Fibroblast of lung (primary cell): ENCODE measurements around the gene ADORA2B. TPM values are rescaled to one million over a fixed set of nuclear protein-coding genes. Genes with fewer than 3 reads are reported as not detected.

Experiments
- DNase-seq, 2 donors: peaks; one replicate each; pipeline versions ENCODE4 v3.0.0 to v3.0.0-alpha.2; 2010; ENCODE audit warnings: low read depth in 2 of 2
- H2AFZ ChIP-seq: 2 replicates; pipeline ENCODE4 v1.5.1; 2012; ENCODE audit warnings: low read length, control low read depth, inconsistent platforms
- H3K27ac ChIP-seq: 2 replicates; pipeline ENCODE4 v1.5.1; 2011; ENCODE audit warnings: low read length, control low read depth; ENCODE audit not compliant: insufficient read depth
- H3K27me3 ChIP-seq: 2 replicates; pipeline ENCODE4 v1.5.1; 2011; ENCODE audit warnings: mild to moderate bottlenecking, low read length; ENCODE audit not compliant: control insufficient read depth, insufficient read depth
- H3K36me3 ChIP-seq: 2 replicates; pipeline ENCODE4 v1.5.1; 2011; ENCODE audit warnings: low read length; ENCODE audit not compliant: control insufficient read depth, insufficient read depth
- H3K4me1 ChIP-seq: 2 replicates; pipeline ENCODE4 v1.5.1; 2011; ENCODE audit warnings: low read length; ENCODE audit not compliant: control insufficient read depth, insufficient read depth; ENCODE audit errors: extremely low read depth
- H3K4me2 ChIP-seq: 2 replicates; pipeline ENCODE4 v1.5.1; 2011; ENCODE audit warnings: low read length, control low read depth; ENCODE audit not compliant: insufficient read depth; ENCODE audit errors: extremely low read depth
- H3K4me3 ChIP-seq, 4 experiments: fragments of 200-600 bp in 1 of 4; sonication (generic) in 1 of 4; replicated peaks in 1 of 4; 2 replicates each; pipeline ENCODE4 v1.5.1; 2011 to 2016; ENCODE audit warnings: low read length in 4 of 4, low read depth in 3 of 4, mild to moderate bottlenecking in 3 of 4, control low read depth in 2 of 4, inconsistent platforms in 1 of 4, mixed read lengths in 1 of 4; ENCODE audit not compliant: insufficient read depth in 1 of 4; ENCODE audit errors: control extremely low read depth in 1 of 4
- H3K79me2 ChIP-seq: 2 replicates; pipeline ENCODE4 v1.5.1; 2012; ENCODE audit warnings: mild to moderate bottlenecking, low read length, inconsistent platforms; ENCODE audit not compliant: control insufficient read depth, insufficient read depth
- H3K9ac ChIP-seq: 2 replicates; pipeline ENCODE4 v1.5.1; 2011; ENCODE audit warnings: mild to moderate bottlenecking, low read length, control low read depth; ENCODE audit not compliant: insufficient read depth
- H3K9me3 ChIP-seq: 2 replicates; pipeline ENCODE4 v1.5.1; 2012; ENCODE audit warnings: low read depth, low read length; ENCODE audit not compliant: control insufficient read depth, insufficient read depth
- H4K20me1 ChIP-seq: 2 replicates; pipeline ENCODE4 v1.5.1; 2011; ENCODE audit warnings: low read length; ENCODE audit not compliant: control insufficient read depth, insufficient read depth; ENCODE audit errors: extremely low read depth
- EZH2 ChIP-seq: IDR thresholded peaks from 2 replicates; pipeline ENCODE4 v1.5.1; 2012; ENCODE audit warnings: low read length, control low read depth, mild to moderate bottlenecking; ENCODE audit errors: missing control alignments
- polyA plus RNA-seq, 2 donors: library from polyadenylated mRNA; depleted of rRNA in 1 of 2; stranded (reverse) in 1 of 2; unstranded in 1 of 2; fragments of >200 nt; gene quantifications; 2 replicates each; pipeline ENCODE4 v1.2.1, GENCODE V29; 2011 to 2012; ENCODE audit warnings: missing spikeins in 1 of 2
- total RNA-seq: library from RNA; depleted of rRNA; stranded (reverse); fragments of >200 nt; gene quantifications from 2 replicates; pipeline ENCODE4 v1.2.1, GENCODE V29; 2014
- TF ChIP-seq, protein P1 (sequence below), 2 donors: IDR thresholded peaks in 1 of 2; conservative IDR thresholded peaks in 1 of 2; 1 replicate in 1 of 2; 2 replicates in 1 of 2; pipeline ENCODE4 v1.5.1; 2011 to 2012; ENCODE audit warnings: low read length in 2 of 2, control low read depth in 1 of 2, inconsistent platforms in 1 of 2, low read depth in 1 of 2, mild to moderate bottlenecking in 1 of 2

The ADORA2B gene
- total and polyA plus RNA-seq, 2 donors (not counting 1 experiment from before 2014, with no cell fraction given): 3.1 to 17.2 TPM

DNA sequence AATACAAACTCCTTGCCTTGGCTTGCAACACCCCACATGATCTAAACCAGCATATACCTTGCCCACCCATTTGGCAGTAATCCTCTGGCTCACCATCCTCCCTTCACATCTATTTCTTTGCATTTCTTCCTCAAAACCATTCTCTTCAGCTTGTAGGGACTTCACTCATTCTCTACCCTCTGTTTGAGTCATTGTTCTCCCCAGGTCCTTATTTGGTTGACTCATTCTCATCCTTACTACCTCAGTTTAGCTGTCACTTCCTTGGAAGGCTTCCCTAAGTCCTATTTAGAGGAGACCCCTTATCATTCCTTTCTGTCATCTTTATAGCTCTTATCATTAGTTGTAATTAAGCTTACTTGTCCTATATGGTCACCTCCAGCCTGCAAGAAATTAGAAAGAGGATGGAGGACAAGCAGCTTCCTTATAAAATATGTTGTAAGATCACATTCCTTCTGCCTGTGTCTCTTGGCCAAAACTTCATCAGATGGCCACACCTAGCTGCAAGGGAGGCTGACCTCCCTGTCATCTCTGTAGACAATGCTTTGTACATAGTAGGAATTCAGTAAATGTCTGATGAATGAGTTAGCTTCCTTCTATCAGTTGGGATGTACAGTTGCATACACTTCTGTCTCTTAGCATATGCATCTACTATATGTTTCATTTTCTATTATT lies 56.4 kb downstream of the ADORA2B start:
- H3K9me3 ChIP-seq: no peaks in the 10 kb centered on the region
- peak overlapping the region; percentile 66 to 87 (median 83) for H3K4me3 ChIP-seq
- H3K9ac ChIP-seq: no peak overlapping the region
- H3K27me3 ChIP-seq: no peaks in the 10 kb centered on the region
- H2AFZ ChIP-seq: no peak overlapping the region
- peaks cover 2% of the 10 kb centered on the region for H4K20me1 ChIP-seq
- H3K27ac ChIP-seq: no peak overlapping the region
- H3K4me2 ChIP-seq: peak overlapping the region; percentile 99
- DNase-seq: no peak
- H3K79me2 ChIP-seq: peaks cover 20% of the 10 kb centered on the region
- TF ChIP-seq, protein P1, sequence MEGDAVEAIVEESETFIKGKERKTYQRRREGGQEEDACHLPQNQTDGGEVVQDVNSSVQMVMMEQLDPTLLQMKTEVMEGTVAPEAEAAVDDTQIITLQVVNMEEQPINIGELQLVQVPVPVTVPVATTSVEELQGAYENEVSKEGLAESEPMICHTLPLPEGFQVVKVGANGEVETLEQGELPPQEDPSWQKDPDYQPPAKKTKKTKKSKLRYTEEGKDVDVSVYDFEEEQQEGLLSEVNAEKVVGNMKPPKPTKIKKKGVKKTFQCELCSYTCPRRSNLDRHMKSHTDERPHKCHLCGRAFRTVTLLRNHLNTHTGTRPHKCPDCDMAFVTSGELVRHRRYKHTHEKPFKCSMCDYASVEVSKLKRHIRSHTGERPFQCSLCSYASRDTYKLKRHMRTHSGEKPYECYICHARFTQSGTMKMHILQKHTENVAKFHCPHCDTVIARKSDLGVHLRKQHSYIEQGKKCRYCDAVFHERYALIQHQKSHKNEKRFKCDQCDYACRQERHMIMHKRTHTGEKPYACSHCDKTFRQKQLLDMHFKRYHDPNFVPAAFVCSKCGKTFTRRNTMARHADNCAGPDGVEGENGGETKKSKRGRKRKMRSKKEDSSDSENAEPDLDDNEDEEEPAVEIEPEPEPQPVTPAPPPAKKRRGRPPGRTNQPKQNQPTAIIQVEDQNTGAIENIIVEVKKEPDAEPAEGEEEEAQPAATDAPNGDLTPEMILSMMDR (conservative IDR thresholded peaks at IDR 0.05 in 1 of 2, IDR thresholded peaks at IDR 0.05 in 1 of 2; ENCODE audit: low read depth in 1 of 2, low read length in 2 of 2): no peak
- no peak for TF ChIP-seq EZH2
- H3K36me3 ChIP-seq: peaks cover 11% of the 10 kb centered on the region
- H3K4me1 ChIP-seq: peaks cover 6% of the 10 kb centered on the region

DNA sequence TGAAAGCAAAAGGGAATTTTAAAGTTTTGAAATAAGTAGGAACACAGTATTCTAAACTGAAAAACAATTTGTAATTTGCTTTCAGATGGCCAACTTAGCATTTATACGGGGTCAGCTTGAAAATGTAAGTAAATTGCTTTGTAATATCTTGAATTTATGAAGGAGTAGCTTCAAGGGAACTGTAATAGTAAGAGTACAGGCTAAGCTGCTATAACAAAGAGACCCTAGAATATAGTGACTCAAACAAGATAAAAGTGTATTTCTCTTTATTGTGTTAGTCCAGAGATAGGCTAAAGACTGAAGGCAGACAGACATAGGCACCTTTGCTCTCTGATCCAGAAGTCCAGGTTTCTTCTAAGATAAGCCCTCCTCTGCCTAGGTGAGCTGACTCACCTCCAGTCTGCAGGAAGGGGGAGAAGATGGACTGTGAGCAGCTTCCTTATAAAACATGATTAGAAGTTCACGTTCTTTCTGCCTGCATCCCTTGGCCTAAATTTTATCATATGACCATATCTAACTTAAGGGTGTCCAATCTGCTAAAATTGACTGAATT lies 57.9 kb downstream of the ADORA2B start:
- Histone ChIP-seq H3K27ac (no peak overlapping the region), H3K4me3 (no peak overlapping the region), H3K4me1 (peaks cover 6% of the 10 kb centered on the region), H3K27me3 (no peaks in the 10 kb centered on the region), H3K9ac (no peak overlapping the region), H3K9me3 (no peaks in the 10 kb centered on the region), H3K79me2 (peaks cover 20% of the 10 kb centered on the region), H3K36me3 (peaks cover 12% of the 10 kb centered on the region), H2AFZ (no peak overlapping the region), H4K20me1 (peaks cover 2% of the 10 kb centered on the region), H3K4me2 (no peak overlapping the region)
- TF ChIP-seq, protein P1 (conservative IDR thresholded peaks at IDR 0.05 in 1 of 2, IDR thresholded peaks at IDR 0.05 in 1 of 2; ENCODE audit: low read depth in 1 of 2, low read length in 2 of 2): no peak
- no peak for TF ChIP-seq EZH2
- DNase-seq: no peak

DNA sequence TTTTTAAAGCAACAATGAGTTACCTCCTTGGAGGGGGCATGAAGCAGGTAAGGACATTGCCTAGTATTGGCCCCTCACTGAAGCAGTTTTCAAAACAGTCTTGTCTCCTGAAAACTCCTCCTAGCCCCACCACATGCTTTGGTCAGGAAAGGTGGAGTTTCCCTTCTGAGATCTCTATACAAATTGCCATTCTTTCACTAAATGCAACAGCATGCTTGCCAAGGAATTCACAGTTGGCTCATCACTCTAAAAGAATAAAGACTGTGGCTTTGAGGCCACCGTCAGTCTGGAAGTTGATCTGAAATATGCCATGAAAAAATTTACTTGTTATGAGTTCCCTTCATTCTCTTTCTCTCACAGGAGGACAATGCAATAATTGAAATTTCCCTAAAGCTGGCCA lies 58.9 kb downstream of the ADORA2B start:
- peak in 1 of 2 donors; percentile 25 for DNase-seq
- Histone ChIP-seq H3K4me3 (no peak overlapping the region), H3K9me3 (no peaks in the 10 kb centered on the region), H3K9ac (no peak overlapping the region), H2AFZ (no peak overlapping the region), H3K36me3 (peaks cover 19% of the 10 kb centered on the region), H3K4me1 (peaks cover 6% of the 10 kb centered on the region), H3K4me2 (no peak overlapping the region), H3K27ac (no peak overlapping the region), H3K79me2 (peaks cover 20% of the 10 kb centered on the region), H3K27me3 (no peaks in the 10 kb centered on the region), H4K20me1 (peaks cover 2% of the 10 kb centered on the region)
- no peak for TF ChIP-seq EZH2
